ENCODE data around the gene INF2. TPM values are rescaled to one million over a fixed set of nuclear protein-coding genes. Genes with fewer than 3 reads are reported as not detected.

INF2 gene
- total and polyA plus RNA-seq, 2 experiments from 2014 or later, result 14.1 to 62.4 TPM

DNA sequence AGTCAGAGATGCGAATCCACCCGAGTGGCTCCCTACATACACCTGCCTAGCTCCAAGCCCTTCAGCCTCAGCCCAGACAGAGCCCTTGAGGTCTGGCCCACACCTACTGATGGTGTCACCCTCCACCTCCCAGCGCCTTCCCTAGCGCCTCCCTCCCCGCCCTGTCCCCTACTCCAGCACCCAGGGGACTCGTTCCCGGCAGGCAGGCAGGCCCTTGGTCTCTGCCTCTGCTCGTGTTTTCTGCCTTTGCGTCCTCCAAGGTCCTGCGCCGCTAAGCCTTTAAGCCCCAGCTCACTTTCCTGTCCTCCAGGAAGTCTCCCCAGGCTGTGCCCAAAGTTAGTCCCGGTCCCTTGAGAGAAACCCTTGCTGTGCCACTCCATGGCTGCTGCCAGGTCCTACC, 12.7 kb downstream of the INF2 start:
- Histone ChIP-seq H3K27ac (no peak overlapping the region), H3K4me1 (ENCODE audit: low read depth) (peaks cover 19% of the 10 kb centered on the region), H3K27me3 (no peaks in the 10 kb centered on the region), H3K9me3 (ENCODE audit: low read depth) (no peaks in the 10 kb centered on the region), H3K36me3 (no peaks in the 10 kb centered on the region), H3K4me3 (no peak overlapping the region)
- DNase-seq (ENCODE audit: low read depth in 1 of 2, low spot score in 1 of 2), result no peak
- TF ChIP-seq, protein P1, sequence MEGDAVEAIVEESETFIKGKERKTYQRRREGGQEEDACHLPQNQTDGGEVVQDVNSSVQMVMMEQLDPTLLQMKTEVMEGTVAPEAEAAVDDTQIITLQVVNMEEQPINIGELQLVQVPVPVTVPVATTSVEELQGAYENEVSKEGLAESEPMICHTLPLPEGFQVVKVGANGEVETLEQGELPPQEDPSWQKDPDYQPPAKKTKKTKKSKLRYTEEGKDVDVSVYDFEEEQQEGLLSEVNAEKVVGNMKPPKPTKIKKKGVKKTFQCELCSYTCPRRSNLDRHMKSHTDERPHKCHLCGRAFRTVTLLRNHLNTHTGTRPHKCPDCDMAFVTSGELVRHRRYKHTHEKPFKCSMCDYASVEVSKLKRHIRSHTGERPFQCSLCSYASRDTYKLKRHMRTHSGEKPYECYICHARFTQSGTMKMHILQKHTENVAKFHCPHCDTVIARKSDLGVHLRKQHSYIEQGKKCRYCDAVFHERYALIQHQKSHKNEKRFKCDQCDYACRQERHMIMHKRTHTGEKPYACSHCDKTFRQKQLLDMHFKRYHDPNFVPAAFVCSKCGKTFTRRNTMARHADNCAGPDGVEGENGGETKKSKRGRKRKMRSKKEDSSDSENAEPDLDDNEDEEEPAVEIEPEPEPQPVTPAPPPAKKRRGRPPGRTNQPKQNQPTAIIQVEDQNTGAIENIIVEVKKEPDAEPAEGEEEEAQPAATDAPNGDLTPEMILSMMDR (IDR thresholded peaks at IDR 0.05; ENCODE audit: low read depth, low read length), result no peak

DNA sequence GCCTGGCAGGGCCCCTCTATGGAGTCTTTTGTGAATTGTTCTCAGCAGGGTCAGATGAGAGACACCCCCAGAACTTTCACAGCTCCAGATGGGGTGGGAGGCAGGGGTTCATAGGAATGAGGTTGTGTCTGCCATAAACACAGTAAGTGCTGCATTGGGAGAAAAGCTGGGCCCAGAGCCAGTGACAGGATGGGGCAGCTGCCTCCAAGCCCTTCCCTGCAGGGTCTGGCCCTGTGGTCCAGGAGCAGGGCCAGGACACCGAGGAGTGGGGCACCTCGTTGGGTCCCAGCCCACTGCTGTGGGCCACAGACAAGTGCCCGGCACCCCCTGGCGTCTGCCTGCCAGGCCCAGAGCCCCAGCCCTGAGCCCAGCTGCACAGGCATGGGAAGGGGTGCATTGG, 13.3 kb downstream of the INF2 start:
- TF ChIP-seq, protein P1 (IDR thresholded peaks at IDR 0.05; ENCODE audit: low read depth, low read length), result no peak
- H3K36me3 ChIP-seq, result no peaks in the 10 kb centered on the region
- no peaks in the 10 kb centered on the region for H3K27me3 ChIP-seq
- no peak overlapping the region for H3K4me3 ChIP-seq
- H3K4me1 ChIP-seq (ENCODE audit: low read depth), result peaks cover 19% of the 10 kb centered on the region
- DNase-seq (ENCODE audit: low read depth in 1 of 2, low spot score in 1 of 2), result no peak
- H3K27ac ChIP-seq, result no peak overlapping the region
- no peaks in the 10 kb centered on the region for H3K9me3 ChIP-seq (ENCODE audit: low read depth)

DNA sequence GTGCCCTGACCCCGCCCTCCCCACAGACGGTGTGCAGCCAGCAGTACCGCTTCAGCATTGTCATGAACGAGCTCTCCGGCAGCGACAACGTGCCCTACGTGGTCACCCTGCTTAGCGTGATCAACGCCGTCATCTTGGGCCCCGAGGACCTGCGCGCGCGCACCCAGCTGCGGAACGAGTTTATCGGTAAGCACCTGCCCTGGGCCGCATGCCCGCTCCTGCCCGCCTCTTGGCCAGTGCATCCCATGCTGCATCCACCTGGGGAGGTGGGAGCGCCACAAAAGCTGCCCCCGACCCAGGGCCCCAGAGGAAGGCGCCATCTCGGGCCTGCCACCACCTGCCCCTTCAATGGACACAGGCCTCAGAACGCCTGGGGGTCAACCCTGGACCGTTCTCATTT, 13.9 kb downstream of the INF2 start:
- Histone ChIP-seq H3K4me3 (no peak overlapping the region), H3K4me1 (ENCODE audit: low read depth) (peaks cover 17% of the 10 kb centered on the region), H3K27me3 (no peaks in the 10 kb centered on the region), H3K27ac (no peak overlapping the region), H3K9me3 (ENCODE audit: low read depth) (no peaks in the 10 kb centered on the region), H3K36me3 (no peaks in the 10 kb centered on the region)
- no peak for DNase-seq (ENCODE audit: low read depth in 1 of 2, low spot score in 1 of 2)
- TF ChIP-seq, protein P1 (IDR thresholded peaks at IDR 0.05; ENCODE audit: low read depth, low read length), result no peak

DNA sequence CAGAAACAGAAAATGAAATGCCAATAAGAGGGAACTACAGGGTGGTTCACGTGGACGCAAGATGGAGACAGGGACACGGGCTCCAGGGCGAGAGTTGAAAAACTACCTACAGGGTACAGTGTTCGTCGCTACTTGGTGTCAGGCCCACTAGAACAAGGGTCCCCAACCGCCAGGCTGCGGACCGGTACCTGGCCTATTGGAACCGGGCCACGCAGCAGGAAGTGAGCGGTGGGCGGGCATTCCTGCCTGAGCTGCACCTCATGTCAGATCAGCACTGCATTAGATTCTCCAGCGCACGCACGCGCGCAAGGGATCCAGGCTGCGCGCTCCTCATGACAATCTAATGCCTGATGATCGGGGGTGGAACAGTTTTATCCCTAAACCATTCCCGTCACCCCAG, 14.8 kb downstream of the INF2 start:
- Histone ChIP-seq H3K27me3 (no peaks in the 10 kb centered on the region), H3K4me1 (ENCODE audit: low read depth) (peaks cover 9% of the 10 kb centered on the region), H3K36me3 (no peaks in the 10 kb centered on the region), H3K9me3 (ENCODE audit: low read depth) (no peaks in the 10 kb centered on the region), H3K27ac (no peak overlapping the region), H3K4me3 (no peak overlapping the region)
- DNase-seq (ENCODE audit: low read depth in 1 of 2, low spot score in 1 of 2), result no peak
- TF ChIP-seq, protein P1 (IDR thresholded peaks at IDR 0.05; ENCODE audit: low read depth, low read length), result no peak

DNA sequence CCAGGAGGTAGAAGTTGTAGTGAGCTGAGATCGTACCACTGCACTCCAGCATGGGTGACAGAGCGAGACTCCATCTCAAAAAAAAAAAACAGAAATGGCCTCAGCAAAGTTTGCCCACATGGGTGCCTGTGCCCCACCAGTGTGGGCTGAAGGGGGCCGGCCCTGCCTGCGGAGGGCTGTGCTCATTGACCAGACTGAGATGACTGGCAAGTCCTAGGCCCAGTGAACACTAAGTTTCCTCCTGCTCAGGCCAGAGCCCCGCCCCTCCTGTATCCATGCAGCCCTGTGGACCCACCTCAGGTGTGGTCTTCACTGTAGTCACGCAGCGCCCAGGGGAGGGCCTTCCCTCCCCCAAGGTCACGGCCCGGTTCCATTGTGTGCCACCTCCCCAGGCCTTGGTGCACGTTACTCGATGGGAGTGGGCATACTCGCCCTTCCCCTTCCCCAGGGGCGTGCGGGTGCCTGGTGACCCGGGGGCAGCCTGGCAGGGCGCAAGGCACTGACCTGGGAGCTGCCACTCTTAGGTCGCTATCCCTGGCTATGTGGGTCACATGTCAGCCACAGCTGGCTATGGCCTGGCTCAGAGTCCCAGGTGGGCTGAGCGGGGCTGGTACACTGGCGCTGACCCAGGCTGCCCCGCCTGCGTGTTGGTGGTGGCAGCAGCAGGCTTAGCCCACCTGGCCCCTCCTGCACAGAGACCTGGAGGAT, 16.1 kb downstream of the INF2 start:
- no peak for DNase-seq (ENCODE audit: low read depth in 1 of 2, low spot score in 1 of 2)
- Histone ChIP-seq H3K4me3 (no peak overlapping the region), H3K36me3 (no peaks in the 10 kb centered on the region), H3K27me3 (no peaks in the 10 kb centered on the region), H3K4me1 (ENCODE audit: low read depth) (no peaks in the 10 kb centered on the region), H3K9me3 (ENCODE audit: low read depth) (no peaks in the 10 kb centered on the region), H3K27ac (no peak overlapping the region)
- TF ChIP-seq, protein P1 (IDR thresholded peaks at IDR 0.05; ENCODE audit: low read depth, low read length), result no peak
